K562 (cell line): ENCODE results near the gene GLRA3. TPM values are rescaled to one million over a fixed set of nuclear protein-coding genes. Genes with fewer than 3 reads are reported as not detected.

Source experiments
- AFF1 ChIP-seq, 2 experiments: fragments of 450-650 bp; IDR thresholded peaks; 2 replicates each; pipeline ENCODE4 v1.6.1; 2018; ENCODE audit warnings: mild to moderate bottlenecking in 2 of 2, low read depth in 1 of 2; ENCODE audit not compliant: partially characterized antibody in 2 of 2
- CREB3 ChIP-seq: fragments of 450-650 bp; conservative IDR thresholded peaks from 2 replicates; pipeline ENCODE4 v1.6.1; 2016; ENCODE audit warnings: missing genetic modification characterization, low read depth, mild to moderate bottlenecking, missing compliant biosample characterization, moderate library complexity
- CTCFL ChIP-seq: IDR thresholded peaks from 2 replicates; pipeline ENCODE4 v1.6.1; 2011; ENCODE audit warnings: borderline replicate concordance, low read depth, mild to moderate bottlenecking, moderate library complexity, low read length; ENCODE audit not compliant: insufficient read depth, poor library complexity, severe bottlenecking
- E2F6 ChIP-seq, 2 experiments: IDR thresholded peaks; 2 replicates each; pipeline ENCODE4 v1.6.1; 2011; ENCODE audit warnings: borderline replicate concordance in 1 of 2, control low read depth in 1 of 2, low read depth in 1 of 2, low read length in 1 of 2, mild to moderate bottlenecking in 1 of 2, mixed read lengths in 1 of 2, moderate library complexity in 1 of 2; ENCODE audit not compliant: insufficient read depth in 1 of 2, insufficient read length in 1 of 2, poor library complexity in 1 of 2, severe bottlenecking in 1 of 2; ENCODE audit errors: extremely low read depth in 1 of 2
- FUS ChIP-seq: fragments of 200-400 bp; formaldehyde crosslinking; optimal IDR thresholded peaks from 2 replicates; pipeline ENCODE3; 2017; ENCODE audit warnings: low read depth, low read length
- GTF2E2 ChIP-seq: fragments of 200-800 bp; sonication (Bioruptor generic); IDR thresholded peaks from 2 replicates; pipeline ENCODE4 v1.6.1; 2016; ENCODE audit warnings: missing genetic modification characterization, missing compliant biosample characterization
- HOXB6 ChIP-seq: fragments of 250-450 bp; sonication (Bioruptor Pico); IDR thresholded peaks from 2 replicates; pipeline ENCODE4 v1.5.1; 2022; ENCODE audit warnings: mild to moderate bottlenecking, borderline replicate concordance
- PRMT5 ChIP-seq: sonication (generic); formaldehyde crosslinking; IDR thresholded peaks from 2 replicates; pipeline ENCODE4 v1.5.0; 2020; ENCODE audit warnings: missing genetic modification reagents
- RBM39 ChIP-seq: fragments of 200-400 bp; formaldehyde crosslinking; optimal IDR thresholded peaks from 2 replicates; pipeline ENCODE3; 2018; ENCODE audit warnings: low read depth, low read length
- TCF7 ChIP-seq: sonication (generic); IDR thresholded peaks from 2 replicates; pipeline ENCODE4 v1.6.1; 2016; ENCODE audit warnings: antibody characterized with exemption, borderline replicate concordance
- TEAD4 ChIP-seq, 2 experiments: sonication (generic) in 1 of 2; formaldehyde crosslinking in 1 of 2; IDR thresholded peaks; 2 replicates each; pipeline versions ENCODE4 v1.6.1 to v1.8.0; 2012 to 2022; ENCODE audit warnings: borderline replicate concordance in 1 of 2, inconsistent platforms in 1 of 2, low read length in 1 of 2, mild to moderate bottlenecking in 1 of 2, missing genetic modification reagents in 1 of 2
- THAP7 ChIP-seq: fragments of 250-450 bp; sonication (Bioruptor Pico); IDR thresholded peaks from 2 replicates; pipeline ENCODE4 v1.5.0; 2021
- ZBTB34 ChIP-seq: fragments of 250-450 bp; sonication (Bioruptor Pico); IDR thresholded peaks from 2 replicates; pipeline ENCODE4 v1.8.0; 2021; ENCODE audit warnings: mild to moderate bottlenecking, moderate library complexity
- ZNF239 ChIP-seq: fragments of 250-450 bp; sonication (Bioruptor Pico); IDR thresholded peaks from 2 replicates; pipeline ENCODE4 v1.4.0; 2020; ENCODE audit warnings: mild to moderate bottlenecking
- polyA plus RNA-seq, 8 experiments: library from polyadenylated mRNA; depleted of rRNA in 4 of 8; stranded (reverse) in 5 of 8; unstranded in 3 of 8; fragments of >200 nt; fragmentation: Nextera tagmentation in 2 of 8; fragmentation: Illumina TruSeq in 1 of 8; extraction: Ambion mirVana in 2 of 8; extraction: Trizol in 1 of 8; gene quantifications; 2 replicates each; pipeline versions ENCODE4 v1.2.1 to v1.2.3, GENCODE V29; 2011 to 2014; ENCODE audit warnings: inconsistent platforms in 1 of 8, missing spikeins in 1 of 8
- total RNA-seq, 7 experiments: library from RNA; depleted of rRNA in 6 of 7; stranded (reverse); fragments of >200 nt in 6 of 7; fragmentation: Illumina TruSeq in 2 of 7; extraction: Trizol in 2 of 7; gene quantifications; 2 replicates each; pipeline versions ENCODE4 v1.2.1 to v1.2.3, GENCODE V29; 2011 to 2021; ENCODE audit warnings: low replicate concordance in 1 of 7

Gene GLRA3
- total and polyA plus RNA-seq, 9 of the 15 experiments (the other 6 are each of a cell fraction or from before 2014, with no cell fraction given) = 0.06 to 0.14 (median 0.08) TPM; not detected in 2

GRCh38 chr4:174828845-174829701, at the start of gene GLRA3 (continued):
- TF ChIP-seq TCF7 = no peak
- TF ChIP-seq E2F6 (IDR thresholded peaks at IDR 0.05; ENCODE audit: borderline replicate concordance in 1 of 2, extremely low read depth in 1 of 2, insufficient read depth in 1 of 2, insufficient read length in 1 of 2, low read depth in 1 of 2, low read length in 1 of 2, poor library complexity in 1 of 2, severe bottlenecking in 1 of 2) = peak; percentile 15 to 82
- TF ChIP-seq ZBTB34 (CRISPR knock-in tag) = no peak
- peak; percentile 61 for TF ChIP-seq TEAD4 (IDR thresholded peaks at IDR 0.05; ENCODE audit: low read length)
- no peak for TF ChIP-seq TEAD4 (CRISPR knock-in tag; IDR thresholded peaks at IDR 0.05; ENCODE audit: borderline replicate concordance)
- TF ChIP-seq CREB3 (tag) = no peak
- no peak for TF ChIP-seq PRMT5
- no peak for TF ChIP-seq THAP7 (CRISPR knock-in tag)
- TF ChIP-seq RBM39 = no peak
- TF ChIP-seq FUS = no peak
- TF ChIP-seq AFF1 (IDR thresholded peaks at IDR 0.05; ENCODE audit: low read depth in 1 of 2, partially characterized antibody in 2 of 2) = peak in 1 of 2 experiments; percentile 88
- no peak for TF ChIP-seq ZNF239 (CRISPR knock-in tag)
- TF ChIP-seq HOXB6 (CRISPR knock-in tag) = no peak
- peak; percentile 41 for TF ChIP-seq CTCFL
- no peak for TF ChIP-seq GTF2E2 (tag)
